ENCODE measurements around the gene CCDC51. TPM values are rescaled to one million over a fixed set of nuclear protein-coding genes. Genes with fewer than 3 reads are reported as not detected.

Gene CCDC51
- total and polyA plus RNA-seq, 5 donors from 2014 or later = 4.6 to 13.7 (median 9.1) TPM

DNA sequence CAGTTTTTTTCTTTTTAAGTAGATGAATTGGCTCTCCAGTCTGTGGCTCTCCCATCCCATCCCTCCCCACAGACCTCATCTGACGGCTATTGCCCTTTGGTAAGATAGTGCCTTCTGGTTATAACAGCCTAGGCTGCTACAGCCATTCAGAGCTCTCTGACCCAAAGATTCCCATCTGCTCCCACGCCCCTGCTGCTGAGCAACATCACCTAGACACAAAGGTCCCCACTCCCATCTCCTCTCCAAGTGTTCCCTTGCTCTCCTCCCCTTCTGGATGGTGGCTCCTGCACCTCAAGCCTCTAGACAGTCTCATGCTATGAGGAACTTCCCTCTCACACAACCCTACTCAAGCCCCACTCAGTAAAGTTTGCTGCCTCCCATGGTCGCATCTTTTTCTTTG, 44.2 kb downstream of the CCDC51 start:
- Histone ChIP-seq H3K27ac (ENCODE audit: insufficient read depth, low read length, poor library complexity, severe bottlenecking) (no peak overlapping the region), H3K27me3 (ENCODE audit: control insufficient read depth, insufficient read depth, low read length) (peaks cover 6% of the 10 kb centered on the region), H3K4me3 (ENCODE audit: low read depth, low read length) (no peak overlapping the region), H3K9me3 (ENCODE audit: control insufficient read depth in 2 of 2, low read length in 2 of 2) (no peaks in the 10 kb centered on the region), H3K4me1 (ENCODE audit: control insufficient read depth, insufficient read depth, low read length, poor library complexity, severe bottlenecking) (no peaks in the 10 kb centered on the region), H3K36me3 (ENCODE audit: control insufficient read depth, insufficient read depth, low read length) (no peaks in the 10 kb centered on the region)
- Mint-ChIP-seq H3K9me3 (peaks cover 0 to 1% (median 0%) of the 10 kb centered on the region in 7 donors), H3K4me3 (no peak overlapping the region), H3K36me3 (no peaks in the 10 kb centered on the region), H3K4me1 (peaks cover 0 to 1% (median 0%) of the 10 kb centered on the region in 4 donors), H3K27ac (no peak overlapping the region), H3K27me3 (peaks cover 15% of the 10 kb centered on the region)
- ATAC-seq (ENCODE audit: low read depth in 2 of 2) (no peak), DNase-seq (no peak)

GRCh38 chr3:48394391-48394790, 45.5 kb downstream of the CCDC51 start:
- ATAC-seq (ENCODE audit: low read depth in 2 of 2) (no peak), DNase-seq (no peak)
- Mint-ChIP-seq H3K4me1 (peaks cover 0 to 1% (median 0%) of the 10 kb centered on the region in 4 donors), H3K4me3 (no peak overlapping the region), H3K36me3 (no peaks in the 10 kb centered on the region), H3K9me3 (no peaks in the 10 kb centered on the region), H3K27ac (no peak overlapping the region), H3K27me3 (peaks cover 13% of the 10 kb centered on the region)
- Histone ChIP-seq H3K36me3 (ENCODE audit: control insufficient read depth, insufficient read depth, low read length) (no peaks in the 10 kb centered on the region), H3K27me3 (ENCODE audit: control insufficient read depth, insufficient read depth, low read length) (peaks cover 6% of the 10 kb centered on the region), H3K27ac (ENCODE audit: insufficient read depth, low read length, poor library complexity, severe bottlenecking) (no peak overlapping the region), H3K4me3 (ENCODE audit: low read depth, low read length) (no peak overlapping the region), H3K4me1 (ENCODE audit: control insufficient read depth, insufficient read depth, low read length, poor library complexity, severe bottlenecking) (no peaks in the 10 kb centered on the region), H3K9me3 (ENCODE audit: control insufficient read depth in 2 of 2, low read length in 2 of 2) (no peaks in the 10 kb centered on the region)

GRCh38 chr3:48388966-48389365, 51.0 kb downstream of the CCDC51 start:
- H3K36me3 Mint-ChIP-seq = no peaks in the 10 kb centered on the region
- H3K9me3 Mint-ChIP-seq = peaks cover 0 to 1% (median 0%) of the 10 kb centered on the region in 7 donors
- no peaks in the 10 kb centered on the region for H3K36me3 ChIP-seq (ENCODE audit: control insufficient read depth, insufficient read depth, low read length)
- H3K27me3 Mint-ChIP-seq = peaks cover 37% of the 10 kb centered on the region
- H3K27ac ChIP-seq (ENCODE audit: insufficient read depth, low read length, poor library complexity, severe bottlenecking) = no peak overlapping the region
- no peaks in the 10 kb centered on the region for H3K4me1 ChIP-seq (ENCODE audit: control insufficient read depth, insufficient read depth, low read length, poor library complexity, severe bottlenecking)
- H3K9me3 ChIP-seq (ENCODE audit: control insufficient read depth in 2 of 2, low read length in 2 of 2) = no peaks in the 10 kb centered on the region
- no peak for ATAC-seq (ENCODE audit: low read depth in 2 of 2)
- peaks cover 0 to 1% (median 0%) of the 10 kb centered on the region in 4 donors for H3K4me1 Mint-ChIP-seq
- no peak for DNase-seq
- H3K4me3 ChIP-seq (ENCODE audit: low read depth, low read length) = no peak overlapping the region
- H3K27me3 ChIP-seq (ENCODE audit: control insufficient read depth, insufficient read depth, low read length) = peaks cover 25% of the 10 kb centered on the region
- no peak overlapping the region for H3K27ac Mint-ChIP-seq
- no peak overlapping the region for H3K4me3 Mint-ChIP-seq

GRCh38 chr3:48387634-48388033, 52.3 kb downstream of the CCDC51 start:
- ATAC-seq (ENCODE audit: low read depth in 2 of 2) (no peak), DNase-seq (no peak)
- H3K9me3 Mint-ChIP-seq = peaks cover 0 to 1% (median 0%) of the 10 kb centered on the region in 7 donors
- Histone ChIP-seq H3K36me3 (ENCODE audit: control insufficient read depth, insufficient read depth, low read length) (no peaks in the 10 kb centered on the region), H3K27me3 (ENCODE audit: control insufficient read depth, insufficient read depth, low read length) (peaks cover 25% of the 10 kb centered on the region), H3K9me3 (ENCODE audit: control insufficient read depth in 2 of 2, low read length in 2 of 2) (no peaks in the 10 kb centered on the region), H3K4me3 (ENCODE audit: low read depth, low read length) (no peak overlapping the region), H3K27ac (ENCODE audit: insufficient read depth, low read length, poor library complexity, severe bottlenecking) (no peak overlapping the region), H3K4me1 (ENCODE audit: control insufficient read depth, insufficient read depth, low read length, poor library complexity, severe bottlenecking) (no peaks in the 10 kb centered on the region)
- H3K27ac Mint-ChIP-seq = no peak overlapping the region
- H3K36me3 Mint-ChIP-seq = no peaks in the 10 kb centered on the region
- no peak overlapping the region for H3K4me3 Mint-ChIP-seq
- H3K4me1 Mint-ChIP-seq = peaks cover 0 to 1% (median 0%) of the 10 kb centered on the region in 4 donors
- peaks cover 46% of the 10 kb centered on the region for H3K27me3 Mint-ChIP-seq

Other genes starting within 250 kb of the CCDC51 start
- not detected for gene CAMP, start 216.6 kb downstream of the CCDC51 start, total RNA-seq
- not detected for gene CAMP, start 216.6 kb downstream of the CCDC51 start, polyA plus RNA-seq
- 33.4 TPM for gene ZNF589, start 199.0 kb downstream of the CCDC51 start, total RNA-seq
- 1 to 10 TPM; 2.9 to 6.4 (median 4.8) TPM for gene ZNF589, start 199.0 kb downstream of the CCDC51 start, polyA plus RNA-seq
- gene NME6, start 138.8 kb downstream of the CCDC51 start, total RNA-seq = 12.6 TPM
- 10 to 100 TPM; 63.8 to 68.6 (median 65.0) TPM for gene NME6, start 138.8 kb downstream of the CCDC51 start, polyA plus RNA-seq
- not detected for gene SPINK8, start 106.5 kb downstream of the CCDC51 start, total RNA-seq
- gene SPINK8, start 106.5 kb downstream of the CCDC51 start, polyA plus RNA-seq = not detected
- gene FBXW12, start 67.9 kb downstream of the CCDC51 start, total RNA-seq = not detected
- gene FBXW12, start 67.9 kb downstream of the CCDC51 start, polyA plus RNA-seq = not detected
- 5.2 TPM for gene PLXNB1, start 10.0 kb downstream of the CCDC51 start, total RNA-seq
- gene PLXNB1, start 10.0 kb downstream of the CCDC51 start, polyA plus RNA-seq = under 1 TPM in 1 of 4 donors, not detected in 3; 0.07 TPM
- gene TMA7, start 138 bp upstream of the CCDC51 start, total RNA-seq = 248 TPM
- 100 to 1,000 TPM; 664 to 743 (median 695) TPM for gene TMA7, start 138 bp upstream of the CCDC51 start, polyA plus RNA-seq
- gene ATRIP, start 6.6 kb upstream of the CCDC51 start, total RNA-seq = 11.5 TPM
- 10 to 100 TPM in 3 of 4 donors, 1 to 10 TPM in 1; 9.6 to 14.7 (median 13.3) TPM for gene ATRIP, start 6.6 kb upstream of the CCDC51 start, polyA plus RNA-seq
- 197 TPM for gene SHISA5, start 64.1 kb upstream of the CCDC51 start, total RNA-seq
- 100 to 1,000 TPM; 415 to 598 (median 440) TPM for gene SHISA5, start 64.1 kb upstream of the CCDC51 start, polyA plus RNA-seq
- gene PFKFB4, start 116.7 kb upstream of the CCDC51 start, total RNA-seq = 1.8 TPM
- 1 to 10 TPM in 3 of 4 donors, under 1 TPM in 1; 0.96 to 1.5 (median 1.4) TPM for gene PFKFB4, start 116.7 kb upstream of the CCDC51 start, polyA plus RNA-seq
- not detected for gene UCN2, start 123.7 kb upstream of the CCDC51 start, total RNA-seq
- not detected for gene UCN2, start 123.7 kb upstream of the CCDC51 start, polyA plus RNA-seq
- 1.1 TPM for gene COL7A1, start 155.2 kb upstream of the CCDC51 start, total RNA-seq
- not detected for gene COL7A1, start 155.2 kb upstream of the CCDC51 start, polyA plus RNA-seq
- 111 TPM for gene UQCRC1, start 169.5 kb upstream of the CCDC51 start, total RNA-seq
- gene UQCRC1, start 169.5 kb upstream of the CCDC51 start, polyA plus RNA-seq = 100 to 1,000 TPM; 181 to 234 (median 206) TPM
- not detected for gene TMEM89, start 181.7 kb upstream of the CCDC51 start, total RNA-seq
- gene TMEM89, start 181.7 kb upstream of the CCDC51 start, polyA plus RNA-seq = not detected
- 25.1 TPM for gene SLC26A6, start 195.3 kb upstream of the CCDC51 start, total RNA-seq
- gene SLC26A6, start 195.3 kb upstream of the CCDC51 start, polyA plus RNA-seq = 1 to 10 TPM; 3.2 to 6.7 (median 5.9) TPM
- gene CELSR3, start 222.8 kb upstream of the CCDC51 start, total RNA-seq = 8.8 TPM
- gene CELSR3, start 222.8 kb upstream of the CCDC51 start, polyA plus RNA-seq = under 1 TPM; 0.31 to 0.53 (median 0.37) TPM
- 19.2 TPM for gene NCKIPSD, start 245.8 kb upstream of the CCDC51 start, total RNA-seq
- 10 to 100 TPM in 2 of 4 donors, 1 to 10 TPM in 2; 6.4 to 11.6 (median 10.3) TPM for gene NCKIPSD, start 245.8 kb upstream of the CCDC51 start, polyA plus RNA-seq

All from CD4-positive, CD25-positive, alpha-beta regulatory T cell (primary cell).